GM23338 (cell line): Measurements from ENCODE around the gene STRN3. TPM values are rescaled to one million over a fixed set of nuclear protein-coding genes. Genes with fewer than 3 reads are reported as not detected.

Experiments used
- ATAC-seq: fragments of 200-7000 bp; cut with Tn5 transposase; 3 replicates; pipeline ENCODE4 v1.9.1; 2020
- DNase-seq: peaks from one replicate; pipeline ENCODE4 v3.0.0-alpha.2; 2015; ENCODE audit warnings: low spot score
- H2AFZ ChIP-seq: fragments of 200-600 bp; sonication (generic); 2 replicates; pipeline ENCODE4 v1.8.0; 2016; ENCODE audit warnings: antibody characterized with exemption, mild to moderate bottlenecking, moderate library complexity
- H3F3A ChIP-seq: fragments of 200-600 bp; sonication (generic); replicated peaks from 2 replicates; pipeline ENCODE4 v1.8.0; 2017; ENCODE audit warnings: antibody characterized with exemption, mixed run types, low read depth
- H3K27ac ChIP-seq: fragments of 200-600 bp; sonication (generic); 2 replicates; pipeline ENCODE4 v1.6.1; 2016; ENCODE audit warnings: low read depth
- H3K27me3 ChIP-seq: fragments of 200-600 bp; sonication (generic); 2 replicates; pipeline ENCODE4 v1.8.0; 2016; ENCODE audit warnings: mild to moderate bottlenecking, mixed run types, moderate library complexity; ENCODE audit not compliant: insufficient read depth
- H3K36me3 ChIP-seq: fragments of 200-600 bp; sonication (generic); 2 replicates; pipeline ENCODE4 v1.8.0; 2016; ENCODE audit warnings: mild to moderate bottlenecking; ENCODE audit not compliant: insufficient read depth
- H3K4me1 ChIP-seq: fragments of 200-600 bp; sonication (generic); 2 replicates; pipeline ENCODE4 v1.8.0; 2016; ENCODE audit warnings: mild to moderate bottlenecking, moderate library complexity; ENCODE audit not compliant: insufficient read depth
- H3K4me2 ChIP-seq: fragments of 200-600 bp; sonication (generic); 2 replicates; pipeline ENCODE4 v1.7.1; 2017; ENCODE audit warnings: mixed run types
- H3K4me3 ChIP-seq: fragments of 200-600 bp; sonication (generic); 2 replicates; pipeline ENCODE4 v1.6.1; 2016; ENCODE audit warnings: mixed run types
- H3K79me2 ChIP-seq: fragments of 200-600 bp; sonication (generic); replicated peaks from 2 replicates; pipeline ENCODE4 v1.8.0; 2017; ENCODE audit warnings: mild to moderate bottlenecking; ENCODE audit not compliant: insufficient read depth
- H3K9me2 ChIP-seq: fragments of 200-600 bp; sonication (generic); 2 replicates; pipeline ENCODE4 v1.8.0; 2017; ENCODE audit not compliant: insufficient read depth
- H4K20me1 ChIP-seq: fragments of 200-600 bp; sonication (generic); replicated peaks from 2 replicates; pipeline ENCODE4 v1.8.0; 2017; ENCODE audit warnings: mild to moderate bottlenecking; ENCODE audit not compliant: insufficient read depth
- H3K27ac Mint-ChIP-seq: 2 replicates; pipeline ENCODE4 v1.8.0; 2020; ENCODE audit warnings: inconsistent platforms, mild to moderate bottlenecking, moderate library complexity, mixed read lengths
- H3K27me3 Mint-ChIP-seq: 3 replicates; pipeline ENCODE4 v1.8.0; 2022; ENCODE audit warnings: low read depth, mild to moderate bottlenecking, moderate library complexity, mixed read lengths, inconsistent platforms; ENCODE audit not compliant: insufficient read depth, poor library complexity
- H3K36me3 Mint-ChIP-seq: 3 replicates; pipeline ENCODE4 v1.8.0; 2021; ENCODE audit warnings: low read depth, mild to moderate bottlenecking, inconsistent platforms, moderate library complexity, mixed read lengths
- H3K4me1 Mint-ChIP-seq: 3 replicates; pipeline ENCODE4 v1.8.0; 2020; ENCODE audit warnings: mild to moderate bottlenecking, inconsistent platforms, mixed read lengths
- H3K4me3 Mint-ChIP-seq: 3 replicates; pipeline ENCODE4 v1.8.0; 2021; ENCODE audit warnings: moderate library complexity, mild to moderate bottlenecking, inconsistent platforms, mixed read lengths
- H3K9me3 Mint-ChIP-seq: 3 replicates; pipeline ENCODE4 v1.8.0; 2020; ENCODE audit warnings: moderate library complexity, mild to moderate bottlenecking, inconsistent platforms, mixed read lengths
- EZH2 ChIP-seq: fragments of 200-600 bp; sonication (generic); IDR thresholded peaks from one replicate; pipeline ENCODE4 v1.8.0; 2017; ENCODE audit warnings: antibody characterized with exemption, mild to moderate bottlenecking, low read depth; ENCODE audit not compliant: unreplicated experiment
- JUNB ChIP-seq: IDR thresholded peaks from one replicate; pipeline ENCODE4 v1.6.1; 2016; ENCODE audit warnings: antibody characterized with exemption; ENCODE audit not compliant: unreplicated experiment
- POLR2AphosphoS5 ChIP-seq: IDR thresholded peaks from 2 replicates; pipeline ENCODE4 v1.6.1; 2016; ENCODE audit warnings: antibody characterized with exemption, low read depth
- ZNF331 ChIP-seq: fragments of 250-450 bp; sonication (Bioruptor Pico); IDR thresholded peaks from 2 replicates; pipeline ENCODE4 v1.5.0; 2020; ENCODE audit warnings: low read depth, mild to moderate bottlenecking, moderate library complexity
- polyA plus RNA-seq: library from polyadenylated mRNA; unstranded; fragments of >200 nt; fragmentation: Nextera tagmentation; extraction: Ambion mirVana; gene quantifications from 2 replicates; pipeline ENCODE4 v1.2.1, GENCODE V29; 2016
- total RNA-seq: library from RNA; depleted of rRNA; stranded (reverse); fragments of >200 nt; shearing (Covaris generic); gene quantifications from 2 replicates; pipeline ENCODE4 v1.2.3, GENCODE V29; 2014
- TF ChIP-seq, protein P1 (sequence below), 2 experiments: fragments of 200-600 bp in 1 of 2; sonication (generic) in 1 of 2; conservative IDR thresholded peaks; 2 replicates each; pipeline versions ENCODE4 v1.5.1 to v1.6.1; 2016 to 2017; ENCODE audit warnings: antibody characterized with exemption in 2 of 2, low read depth in 2 of 2, mild to moderate bottlenecking in 2 of 2, moderate library complexity in 1 of 2
- TF ChIP-seq, protein P2 (sequence below): fragments of 250-450 bp; sonication (Bioruptor Pico); IDR thresholded peaks from 2 replicates; pipeline ENCODE4 v1.5.0; 2020; ENCODE audit warnings: mild to moderate bottlenecking, moderate library complexity

The STRN3 gene
- total and polyA plus RNA-seq, 2 experiments from 2014 or later: 35.0 to 40.6 TPM

DNA sequence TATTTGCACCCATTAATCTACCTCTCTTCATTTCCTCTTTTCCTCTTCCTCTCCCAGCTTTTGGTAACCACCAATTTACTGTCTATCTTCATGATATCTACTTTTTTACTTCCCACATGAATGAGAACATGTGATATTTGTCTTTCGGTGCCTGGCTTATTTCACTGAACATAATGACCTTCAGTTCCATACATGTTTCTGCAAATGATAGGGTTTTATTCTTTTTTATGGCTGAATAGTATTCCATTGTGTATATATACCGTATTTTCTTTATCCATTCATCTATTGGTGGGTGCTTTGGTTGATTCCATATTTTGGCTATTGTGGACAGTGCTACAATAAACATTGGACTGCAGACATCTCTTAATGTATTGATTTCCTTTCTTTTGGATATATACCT, 49.0 kb upstream of the STRN3 start (continued):
- TF ChIP-seq, protein P1, sequence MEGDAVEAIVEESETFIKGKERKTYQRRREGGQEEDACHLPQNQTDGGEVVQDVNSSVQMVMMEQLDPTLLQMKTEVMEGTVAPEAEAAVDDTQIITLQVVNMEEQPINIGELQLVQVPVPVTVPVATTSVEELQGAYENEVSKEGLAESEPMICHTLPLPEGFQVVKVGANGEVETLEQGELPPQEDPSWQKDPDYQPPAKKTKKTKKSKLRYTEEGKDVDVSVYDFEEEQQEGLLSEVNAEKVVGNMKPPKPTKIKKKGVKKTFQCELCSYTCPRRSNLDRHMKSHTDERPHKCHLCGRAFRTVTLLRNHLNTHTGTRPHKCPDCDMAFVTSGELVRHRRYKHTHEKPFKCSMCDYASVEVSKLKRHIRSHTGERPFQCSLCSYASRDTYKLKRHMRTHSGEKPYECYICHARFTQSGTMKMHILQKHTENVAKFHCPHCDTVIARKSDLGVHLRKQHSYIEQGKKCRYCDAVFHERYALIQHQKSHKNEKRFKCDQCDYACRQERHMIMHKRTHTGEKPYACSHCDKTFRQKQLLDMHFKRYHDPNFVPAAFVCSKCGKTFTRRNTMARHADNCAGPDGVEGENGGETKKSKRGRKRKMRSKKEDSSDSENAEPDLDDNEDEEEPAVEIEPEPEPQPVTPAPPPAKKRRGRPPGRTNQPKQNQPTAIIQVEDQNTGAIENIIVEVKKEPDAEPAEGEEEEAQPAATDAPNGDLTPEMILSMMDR (conservative IDR thresholded peaks at IDR 0.05; ENCODE audit: low read depth in 2 of 2): no peak
- TF ChIP-seq JUNB: no peak

DNA sequence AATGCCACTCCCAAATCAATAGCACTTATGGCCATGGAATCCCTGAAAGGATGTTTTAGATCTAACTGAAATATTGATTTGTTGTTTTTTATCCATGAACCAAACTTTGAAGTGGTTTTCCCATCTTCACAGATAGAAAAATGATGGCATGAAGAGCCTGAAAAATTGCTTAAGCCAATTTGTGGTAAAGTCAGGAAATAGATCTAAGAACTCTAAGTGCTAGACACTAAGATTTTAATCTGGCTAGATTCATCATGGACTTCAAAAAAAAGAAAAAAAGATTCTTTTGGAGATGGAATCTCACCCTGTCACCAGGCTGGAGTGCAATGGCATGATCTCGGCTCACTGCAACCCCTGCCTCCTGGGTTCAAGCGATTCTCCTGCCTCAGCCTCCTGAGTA, 45.0 kb upstream of the STRN3 start:
- no peaks in the 10 kb centered on the region for H3F3A ChIP-seq
- ATAC-seq: no peak
- Mint-ChIP-seq H3K9me3 (no peaks in the 10 kb centered on the region), H3K27ac (no peak overlapping the region), H3K36me3 (peaks cover 17% of the 10 kb centered on the region), H3K4me3 (no peak overlapping the region), H3K4me1 (no peaks in the 10 kb centered on the region), H3K27me3 (no peaks in the 10 kb centered on the region)
- no peaks in the 10 kb centered on the region; the same call in 1 of the 2 replicates for H3K9me2 ChIP-seq
- no peak overlapping the region for H3K27ac ChIP-seq
- no peaks in the 10 kb centered on the region for H3K27me3 ChIP-seq
- DNase-seq: no peak
- H2AFZ ChIP-seq: no peak overlapping the region
- H3K36me3 ChIP-seq: no peaks in the 10 kb centered on the region
- H3K4me3 ChIP-seq: no peak overlapping the region
- H4K20me1 ChIP-seq: no peaks in the 10 kb centered on the region
- no peaks in the 10 kb centered on the region for H3K4me1 ChIP-seq
- TF ChIP-seq EZH2 (no peak), ZNF331 (CRISPR knock-in tag) (no peak), POLR2AphosphoS5 (no peak)
- TF ChIP-seq, protein P2, sequence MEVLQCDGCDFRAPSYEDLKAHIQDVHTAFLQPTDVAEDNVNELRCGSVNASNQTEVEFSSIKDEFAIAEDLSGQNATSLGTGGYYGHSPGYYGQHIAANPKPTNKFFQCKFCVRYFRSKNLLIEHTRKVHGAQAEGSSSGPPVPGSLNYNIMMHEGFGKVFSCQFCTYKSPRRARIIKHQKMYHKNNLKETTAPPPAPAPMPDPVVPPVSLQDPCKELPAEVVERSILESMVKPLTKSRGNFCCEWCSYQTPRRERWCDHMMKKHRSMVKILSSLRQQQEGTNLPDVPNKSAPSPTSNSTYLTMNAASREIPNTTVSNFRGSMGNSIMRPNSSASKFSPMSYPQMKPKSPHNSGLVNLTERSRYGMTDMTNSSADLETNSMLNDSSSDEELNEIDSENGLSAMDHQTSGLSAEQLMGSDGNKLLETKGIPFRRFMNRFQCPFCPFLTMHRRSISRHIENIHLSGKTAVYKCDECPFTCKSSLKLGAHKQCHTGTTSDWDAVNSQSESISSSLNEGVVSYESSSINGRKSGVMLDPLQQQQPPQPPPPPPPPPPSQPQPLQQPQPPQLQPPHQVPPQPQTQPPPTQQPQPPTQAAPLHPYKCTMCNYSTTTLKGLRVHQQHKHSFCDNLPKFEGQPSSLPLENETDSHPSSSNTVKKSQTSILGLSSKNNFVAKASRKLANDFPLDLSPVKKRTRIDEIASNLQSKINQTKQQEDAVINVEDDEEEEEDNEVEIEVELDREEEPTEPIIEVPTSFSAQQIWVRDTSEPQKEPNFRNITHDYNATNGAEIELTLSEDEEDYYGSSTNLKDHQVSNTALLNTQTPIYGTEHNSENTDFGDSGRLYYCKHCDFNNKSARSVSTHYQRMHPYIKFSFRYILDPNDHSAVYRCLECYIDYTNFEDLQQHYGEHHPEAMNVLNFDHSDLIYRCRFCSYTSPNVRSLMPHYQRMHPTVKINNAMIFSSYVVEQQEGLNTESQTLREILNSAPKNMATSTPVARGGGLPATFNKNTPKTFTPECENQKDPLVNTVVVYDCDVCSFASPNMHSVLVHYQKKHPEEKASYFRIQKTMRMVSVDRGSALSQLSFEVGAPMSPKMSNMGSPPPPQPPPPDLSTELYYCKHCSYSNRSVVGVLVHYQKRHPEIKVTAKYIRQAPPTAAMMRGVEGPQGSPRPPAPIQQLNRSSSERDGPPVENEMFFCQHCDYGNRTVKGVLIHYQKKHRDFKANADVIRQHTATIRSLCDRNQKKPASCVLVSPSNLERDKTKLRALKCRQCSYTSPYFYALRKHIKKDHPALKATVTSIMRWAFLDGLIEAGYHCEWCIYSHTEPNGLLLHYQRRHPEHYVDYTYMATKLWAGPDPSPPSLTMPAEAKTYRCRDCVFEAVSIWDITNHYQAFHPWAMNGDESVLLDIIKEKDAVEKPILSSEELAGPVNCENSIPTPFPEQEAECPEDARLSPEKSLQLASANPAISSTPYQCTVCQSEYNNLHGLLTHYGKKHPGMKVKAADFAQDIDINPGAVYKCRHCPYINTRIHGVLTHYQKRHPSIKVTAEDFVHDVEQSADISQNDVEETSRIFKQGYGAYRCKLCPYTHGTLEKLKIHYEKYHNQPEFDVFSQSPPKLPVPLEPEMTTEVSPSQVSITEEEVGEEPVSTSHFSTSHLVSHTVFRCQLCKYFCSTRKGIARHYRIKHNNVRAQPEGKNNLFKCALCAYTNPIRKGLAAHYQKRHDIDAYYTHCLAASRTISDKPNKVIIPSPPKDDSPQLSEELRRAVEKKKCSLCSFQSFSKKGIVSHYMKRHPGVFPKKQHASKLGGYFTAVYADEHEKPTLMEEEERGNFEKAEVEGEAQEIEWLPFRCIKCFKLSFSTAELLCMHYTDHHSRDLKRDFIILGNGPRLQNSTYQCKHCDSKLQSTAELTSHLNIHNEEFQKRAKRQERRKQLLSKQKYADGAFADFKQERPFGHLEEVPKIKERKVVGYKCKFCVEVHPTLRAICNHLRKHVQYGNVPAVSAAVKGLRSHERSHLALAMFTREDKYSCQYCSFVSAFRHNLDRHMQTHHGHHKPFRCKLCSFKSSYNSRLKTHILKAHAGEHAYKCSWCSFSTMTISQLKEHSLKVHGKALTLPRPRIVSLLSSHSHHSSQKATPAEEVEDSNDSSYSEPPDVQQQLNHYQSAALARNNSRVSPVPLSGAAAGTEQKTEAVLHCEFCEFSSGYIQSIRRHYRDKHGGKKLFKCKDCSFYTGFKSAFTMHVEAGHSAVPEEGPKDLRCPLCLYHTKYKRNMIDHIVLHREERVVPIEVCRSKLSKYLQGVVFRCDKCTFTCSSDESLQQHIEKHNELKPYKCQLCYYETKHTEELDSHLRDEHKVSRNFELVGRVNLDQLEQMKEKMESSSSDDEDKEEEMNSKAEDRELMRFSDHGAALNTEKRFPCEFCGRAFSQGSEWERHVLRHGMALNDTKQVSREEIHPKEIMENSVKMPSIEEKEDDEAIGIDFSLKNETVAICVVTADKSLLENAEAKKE (CRISPR knock-in tag): no peak
- TF ChIP-seq, protein P1 (conservative IDR thresholded peaks at IDR 0.05; ENCODE audit: low read depth in 2 of 2): no peak
- no peaks in the 10 kb centered on the region for H3K79me2 ChIP-seq
- no peak overlapping the region for H3K4me2 ChIP-seq
